GM18867 (cell line): ENCODE data around the gene DCTPP1.
A peak's percentile ranks its signal among the peaks of the same experiment; 100 is the strongest.
"Not testable (repeated sequence)": the region's sequence is repeated elsewhere in the genome, so short reads cannot be mapped to it uniquely, and the experiment has no call there.

Experiments used
- ATAC-seq: cut with Tn5 transposase; IDR thresholded peaks from one replicate; pipeline ENCODE4 v1.9.1; 2021; ENCODE audit warnings: mild to moderate bottlenecking, moderate library complexity; ENCODE audit not compliant: unreplicated experiment

Gene DCTPP1

GRCh38 chr16:30429678-30430427 lies at the start of gene DCTPP1:
TSS of gene DCTPP1 (minus strand) at chr16:30430030. CDS start at chr16:30429980, 50 bp downstream.
- peak; percentile 93 for ATAC-seq

- ATAC-seq: no peak
Observed at GRCh38 chr16:30478766-30479478, 49.1 kb upstream of the DCTPP1 start.

DNA sequence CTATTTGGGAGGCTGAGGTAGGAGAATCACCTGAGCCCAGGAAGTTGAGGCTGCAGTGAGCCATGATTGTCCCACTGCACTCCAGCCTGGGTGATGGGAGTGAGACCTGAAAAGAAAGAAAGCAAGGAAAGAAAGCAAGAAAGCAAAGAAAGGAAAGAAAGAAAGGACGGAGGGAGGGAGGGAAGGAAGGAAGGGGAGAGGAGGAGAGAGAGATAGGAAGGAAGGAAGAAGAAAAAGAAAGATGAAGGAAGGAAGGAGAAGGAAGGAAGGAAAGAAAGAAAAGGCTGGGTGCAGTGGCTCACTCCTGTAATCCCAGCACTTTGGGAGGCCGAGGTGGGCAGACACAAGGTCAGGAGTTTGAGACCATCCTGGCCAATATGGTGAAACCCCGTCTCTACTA lies 47.9 kb upstream of the DCTPP1 start:
- not testable (repeated sequence) for ATAC-seq

DNA sequence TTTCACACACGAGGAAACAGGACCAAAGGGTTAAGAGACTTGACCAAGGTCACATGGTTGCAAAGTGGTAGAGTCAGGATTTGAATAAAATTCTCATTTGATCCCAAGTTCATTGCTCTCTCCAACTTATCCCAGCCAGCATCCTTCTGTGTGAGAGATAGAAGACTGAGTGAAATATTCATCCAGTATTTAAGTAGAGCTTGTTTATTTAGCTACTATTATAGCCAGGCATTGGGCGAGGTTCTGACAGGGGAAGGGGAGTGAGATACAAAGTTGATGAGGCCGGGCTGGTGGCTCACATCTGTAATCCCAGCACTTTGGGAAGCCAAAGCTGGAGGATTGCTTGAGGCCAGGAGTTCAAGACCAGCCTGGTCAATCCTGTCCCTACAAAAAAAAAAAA lies 47.2 kb upstream of the DCTPP1 start:
- ATAC-seq: no peak

DNA sequence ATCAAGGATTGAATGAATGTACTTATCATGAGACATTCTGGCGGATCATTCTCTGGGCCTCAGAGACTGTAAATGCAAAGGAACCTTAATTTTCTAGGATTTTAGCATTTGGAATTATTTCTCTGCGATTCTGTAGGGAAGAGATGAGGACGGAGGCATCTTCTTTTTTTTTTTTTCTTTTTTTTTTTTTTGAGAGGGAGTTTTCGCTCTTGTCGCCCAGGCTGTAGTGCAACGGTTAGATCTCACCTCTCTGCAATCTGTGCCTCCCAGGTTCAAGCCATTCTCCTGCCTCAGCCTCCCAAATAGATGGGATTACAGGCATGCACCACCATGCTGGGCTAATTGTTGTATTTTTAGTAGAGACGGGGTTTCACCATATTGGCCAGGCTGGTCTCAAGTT lies 44.9 kb upstream of the DCTPP1 start:
- no peak for ATAC-seq

GRCh38 chr16:30474074-30474452 lies 44.2 kb upstream of the DCTPP1 start:
- ATAC-seq: no peak

DNA sequence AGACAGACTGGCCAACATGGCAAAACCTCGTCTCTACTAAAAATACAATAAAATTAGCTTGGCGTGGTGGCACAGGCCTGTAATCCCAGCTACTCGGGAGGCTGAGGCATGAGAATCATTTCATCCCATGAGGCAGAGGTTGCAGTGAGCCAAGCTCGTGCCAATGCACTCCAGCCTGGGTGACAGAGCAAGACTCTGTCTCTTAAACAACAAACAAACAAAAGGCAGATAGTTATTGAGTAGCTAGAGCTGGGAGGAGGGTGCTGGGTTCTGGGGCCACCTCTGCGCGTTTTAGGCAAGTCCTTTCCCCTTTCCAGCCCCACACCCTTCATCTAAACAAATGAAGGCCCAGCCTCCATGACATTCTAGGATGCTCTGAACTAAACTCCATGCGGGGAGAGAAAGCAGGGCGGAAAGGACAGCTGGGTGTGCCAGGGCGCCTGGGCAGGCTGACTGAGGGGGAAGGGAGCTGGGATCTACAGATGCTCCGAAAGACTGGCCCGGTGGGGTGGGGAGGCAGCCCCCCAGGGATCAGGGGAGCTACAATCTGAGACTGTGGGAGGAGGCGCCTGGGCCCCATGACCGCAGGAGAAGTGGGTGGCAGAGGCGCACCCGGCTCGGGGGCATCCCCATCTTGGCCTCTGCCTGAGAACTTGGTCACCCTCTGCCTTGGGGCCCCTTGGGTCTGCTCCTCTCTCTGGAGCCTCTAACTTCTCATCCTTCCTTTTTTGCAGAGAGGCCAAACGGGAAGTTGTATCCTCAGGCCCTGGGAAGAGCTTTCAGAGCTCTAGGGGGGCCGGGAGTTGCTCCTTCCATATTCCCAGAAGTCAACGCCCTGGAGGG lies 43.6 kb upstream of the DCTPP1 start:
- no peak for ATAC-seq

DNA sequence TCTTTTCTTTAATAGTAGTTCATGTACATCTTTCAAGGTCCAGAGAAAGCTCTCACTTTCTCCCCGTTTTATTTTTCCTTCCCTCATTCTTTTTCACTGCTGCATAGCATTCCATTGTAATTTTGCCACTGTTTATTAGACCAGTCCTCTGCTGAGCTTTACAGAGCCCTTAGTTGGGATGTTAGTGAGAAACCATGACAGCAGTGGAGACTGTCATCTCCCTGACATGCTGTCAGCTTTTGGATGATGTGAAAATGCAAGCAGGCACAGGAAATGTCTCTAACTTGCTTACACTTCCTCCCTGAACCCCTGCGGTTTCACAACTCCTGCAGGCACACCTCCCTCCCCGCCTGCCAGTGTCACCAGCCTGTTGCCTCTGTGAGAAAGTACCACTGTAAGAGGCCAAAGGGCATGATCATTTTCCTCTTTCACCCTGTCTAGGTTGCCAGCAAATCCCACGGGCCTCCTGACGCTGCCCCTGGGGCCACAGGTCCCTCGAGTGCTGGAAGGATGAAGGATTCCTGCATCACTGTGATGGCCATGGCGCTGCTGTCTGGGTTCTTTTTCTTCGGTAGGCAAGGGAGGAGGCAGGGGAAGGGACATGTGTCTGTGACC lies 42.6 kb upstream of the DCTPP1 start, which contains the start of gene ITGAL:
Gene ITGAL (plus strand): TSS at position 415 of the 615 bp plus-strand sequence. CDS start 96 bp downstream, at position 511.
- peak; percentile 50 for ATAC-seq

- no peak for ATAC-seq
Observed at GRCh38 chr16:30470632-30470995, 40.8 kb upstream of the DCTPP1 start.

DNA sequence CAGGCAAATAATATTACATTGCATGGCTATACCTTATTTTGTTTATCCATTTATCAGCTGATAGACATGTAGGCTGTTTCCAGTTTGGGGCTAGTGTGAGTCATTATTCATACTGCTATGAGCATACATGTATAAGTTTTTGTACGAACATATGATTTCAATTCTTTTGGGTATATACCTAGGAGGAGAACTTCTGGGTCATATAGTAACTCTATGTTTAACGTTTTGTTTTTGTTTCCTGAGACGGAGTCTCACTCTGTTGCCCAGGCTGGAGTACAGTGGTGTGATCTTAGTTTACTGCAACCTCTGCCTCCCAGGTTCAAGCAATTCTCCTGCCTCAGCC lies 40.3 kb upstream of the DCTPP1 start:
- no peak for ATAC-seq

GRCh38 chr16:30464078-30464477 lies 34.2 kb upstream of the DCTPP1 start:
- no peak for ATAC-seq

DNA sequence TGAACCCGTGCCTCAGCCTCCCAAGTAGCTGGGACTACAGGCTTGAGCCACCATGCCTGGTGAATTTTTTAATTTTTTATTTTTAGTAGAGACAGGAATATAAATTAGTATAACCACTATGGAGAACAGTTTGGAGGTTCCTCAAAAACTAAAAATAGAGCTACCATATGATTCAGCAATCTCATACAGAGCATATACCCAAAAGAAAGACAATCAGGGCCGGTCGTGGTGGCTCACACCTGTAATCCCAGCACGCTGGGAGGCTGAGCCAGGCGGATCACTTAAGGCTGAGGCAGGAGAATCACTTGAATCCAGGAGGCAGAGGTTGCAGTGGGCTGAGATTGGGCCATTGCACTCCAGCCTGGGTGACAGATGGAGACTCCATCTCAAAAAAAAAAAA lies 31.6 kb upstream of the DCTPP1 start:
- not testable (repeated sequence) for ATAC-seq

DNA sequence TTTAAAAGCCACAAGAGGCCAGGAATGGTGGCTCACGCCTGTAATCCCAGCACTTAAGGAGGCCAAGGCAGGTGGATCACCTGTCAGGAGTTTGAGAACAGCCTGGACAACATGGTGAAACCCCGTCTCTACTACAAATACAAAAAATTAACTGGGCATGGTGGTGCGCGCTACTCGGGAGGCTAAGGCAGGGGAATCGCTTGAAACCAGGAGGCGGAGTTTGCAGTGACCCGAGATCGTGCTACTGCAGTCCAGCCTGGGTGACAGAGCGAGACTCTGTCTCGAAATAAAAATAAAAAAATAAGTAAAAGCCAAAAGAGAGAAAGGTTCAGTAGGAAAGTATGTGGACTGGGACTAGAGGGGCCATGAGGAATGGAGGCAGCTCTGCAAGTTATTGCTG lies 29.6 kb upstream of the DCTPP1 start:
- ATAC-seq: no peak

DNA sequence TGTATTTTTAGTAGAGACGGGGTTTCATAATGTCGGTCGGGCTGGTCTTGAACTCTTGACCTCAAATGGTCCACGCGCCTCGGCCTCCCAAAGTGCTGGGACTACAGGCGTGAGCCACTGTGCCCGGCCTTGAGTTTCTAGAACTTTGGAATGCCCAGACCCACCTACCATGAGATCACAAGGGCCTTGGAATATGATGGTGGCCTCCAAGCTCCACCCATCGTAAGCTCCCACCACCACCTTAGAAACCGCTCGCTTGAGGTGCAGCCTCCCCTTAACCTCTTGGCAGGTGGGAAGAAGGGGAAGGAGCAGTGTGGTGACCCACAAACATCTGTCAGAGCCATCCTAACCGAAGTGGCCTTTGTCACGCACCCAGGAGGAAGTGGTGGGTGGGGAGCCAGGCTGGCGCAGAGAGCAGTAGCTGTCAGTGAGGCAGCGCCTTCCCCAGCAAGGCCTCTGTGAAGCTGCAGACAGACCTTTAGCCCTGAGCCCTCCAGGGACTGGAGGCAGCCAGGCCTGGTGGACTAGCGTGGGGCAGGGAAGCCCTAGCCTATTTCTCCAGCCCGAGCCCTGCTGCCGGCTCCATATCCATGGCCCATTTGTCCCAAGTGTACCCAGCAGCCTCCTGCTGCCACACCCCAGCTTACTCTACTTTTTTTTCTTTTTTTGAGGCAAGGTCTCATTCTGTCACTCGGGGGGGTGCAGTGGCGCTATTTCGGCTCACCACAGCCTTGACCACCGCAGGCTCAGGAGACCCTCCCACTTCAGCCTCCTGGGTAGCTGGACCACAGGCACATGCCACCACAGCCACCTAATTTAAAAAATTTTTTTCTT lies 28.9 kb upstream of the DCTPP1 start:
- ATAC-seq: peak; percentile 84

GRCh38 chr16:30457743-30458560 lies 28.1 kb upstream of the DCTPP1 start:
- ATAC-seq: no peak

DNA sequence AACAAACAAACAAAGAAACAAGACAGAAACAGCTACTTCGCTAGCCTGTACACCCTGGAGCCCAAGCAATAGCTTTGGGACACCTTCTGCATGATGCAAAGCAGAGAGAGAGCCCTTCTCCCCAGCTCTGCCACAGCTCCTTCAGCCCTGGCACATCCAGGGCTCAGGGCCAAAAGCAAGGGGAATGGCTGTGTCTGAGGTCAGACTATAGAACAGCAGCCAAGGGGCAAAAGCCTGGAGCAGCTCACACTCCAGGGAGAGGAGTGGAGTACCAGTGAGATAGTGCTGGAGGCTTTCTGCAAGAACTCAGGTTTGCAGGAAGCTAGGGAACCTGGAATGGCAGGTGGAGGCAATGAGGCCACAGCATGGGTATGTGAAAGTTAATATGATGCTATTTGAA lies 27.4 kb upstream of the DCTPP1 start:
- no peak for ATAC-seq

GRCh38 chr16:30456302-30456701 lies 26.5 kb upstream of the DCTPP1 start:
- no peak for ATAC-seq

DNA sequence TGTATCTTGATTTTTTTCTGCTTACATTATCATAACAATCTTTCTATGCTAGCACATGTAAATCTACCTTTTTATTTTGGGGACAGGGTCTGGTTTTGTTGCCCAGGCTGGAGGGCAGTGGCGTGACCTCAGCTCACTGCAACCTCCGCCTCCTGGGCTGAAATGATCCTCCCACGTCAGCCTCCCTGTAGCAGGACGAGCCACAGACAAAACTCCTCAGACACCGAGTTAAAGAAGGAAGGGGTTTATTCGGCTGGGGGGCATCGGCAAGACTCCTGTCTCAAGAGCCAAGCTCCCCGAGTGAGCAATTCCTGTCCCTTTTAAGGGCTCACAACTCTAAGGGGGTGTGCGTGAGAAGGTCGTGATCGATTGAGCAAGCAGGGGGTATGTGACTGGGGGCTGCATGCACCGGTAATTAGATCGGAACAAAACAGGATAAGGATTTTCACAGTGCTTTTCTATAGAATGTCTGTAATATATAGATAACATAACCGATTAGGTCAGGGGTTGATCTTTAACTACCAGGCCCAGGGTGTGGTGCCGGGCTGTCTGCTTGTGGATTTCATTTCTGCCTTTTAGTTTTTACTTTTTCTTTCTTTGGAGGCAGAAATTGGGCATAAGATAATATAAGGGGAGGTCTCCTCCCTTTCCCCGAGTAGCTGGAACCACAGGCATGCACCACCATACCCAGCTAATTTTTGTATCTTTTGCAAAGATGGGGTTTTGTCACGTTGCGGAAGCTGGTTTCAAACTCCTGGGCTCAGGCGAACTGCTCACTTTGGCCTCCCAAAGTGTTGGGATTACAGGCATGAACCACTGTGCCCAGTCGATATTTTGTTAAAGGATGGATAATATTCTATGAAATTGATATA lies 23.1 kb upstream of the DCTPP1 start:
- ATAC-seq: not testable (repeated sequence)

DNA sequence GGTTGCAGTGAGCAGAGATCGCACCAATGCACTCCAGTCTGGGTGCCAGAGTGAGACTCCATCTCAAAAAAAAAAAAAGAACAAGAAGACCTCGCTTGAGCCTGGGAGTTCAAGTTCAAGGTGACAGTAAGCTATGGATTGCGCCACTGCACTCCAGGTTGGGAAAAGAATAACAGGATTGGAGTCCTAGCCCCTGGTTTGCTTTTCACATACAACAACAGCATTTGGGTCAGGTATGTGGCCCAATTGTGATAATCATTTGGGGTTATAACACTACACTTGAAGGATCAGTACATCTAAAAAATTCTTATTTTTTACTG lies 19.2 kb upstream of the DCTPP1 start:
- no peak for ATAC-seq
